ENCODE results near the gene GTPBP1.

The GTPBP1 gene

GRCh38 chr22:38705235-38706100, at the start of gene GTPBP1:
TSS of gene GTPBP1 (plus strand) at chr22:38705944. CDS start at chr22:38705956, 12 bp downstream.
- DNase-seq: peak; percentile 96

GRCh38 chr22:38656256-38657044, 49.3 kb upstream of the GTPBP1 start, which contains the start of the genes CBY1 and FAM227A:
TSS of gene CBY1 (plus strand) at chr22:38656638. CDS start at chr22:38668055, 11,417 bp downstream.
TSS of gene FAM227A (minus strand) at chr22:38656392. CDS start at chr22:38650168, 6,224 bp downstream.
- peak; percentile 57 for DNase-seq

- DNase-seq: no peak
Measured at GRCh38 chr22:38657045-38657909, 48.5 kb upstream of the GTPBP1 start.

GRCh38 chr22:38674888-38675287, 30.9 kb upstream of the GTPBP1 start:
- DNase-seq: no peak

GRCh38 chr22:38675833-38676232, 29.9 kb upstream of the GTPBP1 start:
- DNase-seq: no peak

GRCh38 chr22:38681582-38682335, 24.0 kb upstream of the GTPBP1 start, which contains the start of gene TOMM22:
TSS of gene TOMM22 (plus strand) at chr22:38681957. CDS start at chr22:38681979, 22 bp downstream.
- DNase-seq: peak; percentile 69

GRCh38 chr22:38684895-38685294, 20.8 kb upstream of the GTPBP1 start:
- no peak for DNase-seq

- DNase-seq: no peak
Measured at GRCh38 chr22:38685761-38686160, 20.0 kb upstream of the GTPBP1 start.

GRCh38 chr22:38689651-38690050, 16.1 kb upstream of the GTPBP1 start:
- no peak for DNase-seq

- no peak for DNase-seq
Measured at GRCh38 chr22:38694049-38694448, 11.7 kb upstream of the GTPBP1 start.

- no peak for DNase-seq
Measured at GRCh38 chr22:38694940-38695339, 10.8 kb upstream of the GTPBP1 start.

- peak; percentile 79 for DNase-seq
Measured at GRCh38 chr22:38696606-38697424, 8.9 kb upstream of the GTPBP1 start.

- DNase-seq: no peak
Measured at GRCh38 chr22:38697425-38698089, 8.2 kb upstream of the GTPBP1 start.

- no peak for DNase-seq
Measured at GRCh38 chr22:38698407-38699094, 7.2 kb upstream of the GTPBP1 start.

GRCh38 chr22:38699143-38699542, 6.6 kb upstream of the GTPBP1 start:
- DNase-seq: no peak

- DNase-seq: no peak
Measured at GRCh38 chr22:38699784-38700183, 6.0 kb upstream of the GTPBP1 start.

GRCh38 chr22:38700270-38700788, 5.4 kb upstream of the GTPBP1 start:
- peak; percentile 55 for DNase-seq

- peak; percentile 84 for DNase-seq
Measured at GRCh38 chr22:38700789-38701628, 4.7 kb upstream of the GTPBP1 start, which contains the start of gene JOSD1. TSS of gene JOSD1 (minus strand) at chr22:38700943. CDS start at chr22:38699987, 956 bp downstream.

All from NCI-H226 (cell line).